SH-SY5Y (cell line): Measurements from ENCODE around the gene SELENON.

ENCODE experiments used
- GATA2 ChIP-seq: IDR thresholded peaks from 2 replicates; pipeline ENCODE4 v1.6.1; 2011; ENCODE audit warnings: mild to moderate bottlenecking, low read depth, low read length
- GATA3 ChIP-seq: IDR thresholded peaks from 2 replicates; pipeline ENCODE4 v1.6.1; 2011; ENCODE audit warnings: low read depth, mild to moderate bottlenecking, low read length, moderate library complexity

DNA sequence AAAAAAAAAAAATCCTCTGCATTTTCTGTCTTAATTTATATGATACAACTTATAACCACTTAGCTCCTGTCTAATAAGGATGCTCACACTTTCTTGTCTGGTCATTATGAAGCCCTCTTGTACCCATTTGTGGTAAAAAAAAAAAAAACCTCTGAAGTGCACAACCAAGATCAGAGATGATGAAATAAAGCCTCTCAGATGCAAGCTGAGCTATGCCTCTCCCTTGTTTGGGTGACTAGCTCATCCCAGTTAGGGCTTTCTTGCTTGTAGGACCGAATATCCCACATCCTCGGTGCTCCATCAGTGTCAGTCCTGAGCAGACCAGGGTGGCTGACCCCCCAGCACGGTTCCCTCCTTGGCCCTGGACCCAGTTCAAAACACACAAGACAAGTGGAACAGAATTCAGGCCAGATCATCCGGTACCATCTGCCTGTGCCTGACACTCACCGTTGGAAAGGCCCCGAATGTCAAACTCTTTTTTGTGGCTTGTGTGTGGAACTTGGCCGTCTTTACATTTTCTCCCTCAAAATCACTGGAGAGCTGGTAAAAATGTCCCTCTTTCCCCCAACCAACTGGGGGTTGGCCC is 6.3 kb upstream of the SELENON start:
- TF ChIP-seq GATA2, result no peak
- no peak for TF ChIP-seq GATA3
